Measurements from ENCODE around the gene NLRP12. TPM values are rescaled to one million over a fixed set of nuclear protein-coding genes. Genes with fewer than 3 reads are reported as not detected.

The NLRP12 gene
- total and polyA plus RNA-seq, 2 of the 4 experiments (the other 2 are of a cell fraction): not detected

DNA sequence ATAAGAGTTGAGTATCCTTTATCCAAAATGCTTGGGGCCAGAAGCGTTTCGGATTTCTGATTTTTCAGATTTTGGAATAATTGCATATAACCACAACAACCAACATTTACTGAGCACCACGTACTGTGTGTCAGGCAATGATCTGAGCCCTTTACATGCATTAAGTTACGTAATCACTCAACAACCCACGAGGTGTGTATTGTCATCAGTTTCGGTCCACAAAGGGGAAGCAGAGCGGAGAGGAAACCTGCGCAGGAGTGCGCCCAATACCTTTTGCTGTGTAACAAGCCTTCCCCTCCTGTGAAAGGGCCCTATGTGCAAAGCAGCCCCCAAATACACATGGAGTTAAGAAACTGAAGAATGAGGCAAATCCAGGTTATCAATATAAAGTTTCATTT, 20.7 kb upstream of the NLRP12 start:
- BruUV-seq (replicated peaks): no TSS peak
- POLR2A ChIA-PET (ENCODE audit: unreplicated experiment): no interaction called here
- no peak overlapping the region for H3K4me3 ChIP-seq (ENCODE audit: insufficient read depth, low read depth, low read length)
- H3K14ac ChIP-seq (replicated peaks; ENCODE audit: low read depth, low read length): no peak overlapping the region
- no peaks in the 10 kb centered on the region for H3K9me1 ChIP-seq (ENCODE audit: insufficient read depth, low read length)
- no peak overlapping the region for H3K9ac ChIP-seq (ENCODE audit: low read depth, low read length)
- peaks cover 3% of the 10 kb centered on the region; the same call in 1 of the 2 replicates for H3K4me1 ChIP-seq (ENCODE audit: control insufficient read depth, insufficient read depth, low read length)
- CTCF ChIA-PET: no interaction called here
- H2BK5ac ChIP-seq (ENCODE audit: low read depth, low read length, poor library complexity, severe bottlenecking): no peak overlapping the region
- H2BK15ac ChIP-seq (ENCODE audit: low read depth, low read length): no peak overlapping the region
- H2AK5ac ChIP-seq (ENCODE audit: low read depth, low read length): no peak overlapping the region
- H3K79me1 ChIP-seq (ENCODE audit: low read depth in 1 of 2, low read length in 2 of 2): no peaks in the 10 kb centered on the region
- H4K5ac ChIP-seq (ENCODE audit: low read depth, low read length): no peak overlapping the region
- H2AK9ac ChIP-seq (replicated peaks; ENCODE audit: low read depth, low read length, poor library complexity): no peak overlapping the region
- no peak for ATAC-seq (ENCODE audit: low read depth)
- H3K27ac ChIP-seq (ENCODE audit: insufficient read depth, low read length): no peak overlapping the region
- no peak overlapping the region for H3K4ac ChIP-seq (ENCODE audit: low read depth, low read length)
- H2AFZ ChIP-seq (replicated peaks; ENCODE audit: low read length, poor library complexity): no peak overlapping the region
- dilution Hi-C loops (cut with HindIII; ENCODE audit: low sequenced_read_pairs, unreplicated experiment) (no loop called here), intact Hi-C loops (cut with micrococcal nuclease) (no loop called here), in situ Hi-C loops (cut with MboI; ENCODE audit: low sequenced_read_pairs) (no loop called here)
- WGBS, 2 experiments (ENCODE audit: extremely low coverage in 2 of 2, insufficient read length in 1 of 2): no CpG with 5 or more reads among the region's 9 CpGs
- H2BK20ac ChIP-seq (ENCODE audit: low read depth, low read length): no peak overlapping the region
- H3K36me3 ChIP-seq (ENCODE audit: control insufficient read depth, insufficient read depth, low read length): no peaks in the 10 kb centered on the region
- H4K91ac ChIP-seq (ENCODE audit: insufficient read depth, low read depth, low read length): no peak overlapping the region
- H3K18ac ChIP-seq (ENCODE audit: low read depth, low read length): no peak overlapping the region
- DNase-seq: no peak
- no peak overlapping the region for H3K4me2 ChIP-seq (ENCODE audit: low read depth, low read length)
- TF ChIP-seq RCOR1 (IDR thresholded peaks at IDR 0.05; ENCODE audit: insufficient replicate concordance, low read length) (no peak), NFE2L2 (IDR thresholded peaks at IDR 0.05; ENCODE audit: low read depth, low read length) (no peak), MAFK (IDR thresholded peaks at IDR 0.05; ENCODE audit: low read depth, low read length) (no peak), CHD1 (IDR thresholded peaks at IDR 0.05; ENCODE audit: low read depth, low read length) (no peak), CEBPB (IDR thresholded peaks at IDR 0.05; ENCODE audit: low read depth, low read length) (peak; percentile 63)
- TF ChIP-seq, protein P1, sequence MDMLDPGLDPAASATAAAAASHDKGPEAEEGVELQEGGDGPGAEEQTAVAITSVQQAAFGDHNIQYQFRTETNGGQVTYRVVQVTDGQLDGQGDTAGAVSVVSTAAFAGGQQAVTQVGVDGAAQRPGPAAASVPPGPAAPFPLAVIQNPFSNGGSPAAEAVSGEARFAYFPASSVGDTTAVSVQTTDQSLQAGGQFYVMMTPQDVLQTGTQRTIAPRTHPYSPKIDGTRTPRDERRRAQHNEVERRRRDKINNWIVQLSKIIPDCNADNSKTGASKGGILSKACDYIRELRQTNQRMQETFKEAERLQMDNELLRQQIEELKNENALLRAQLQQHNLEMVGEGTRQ (IDR thresholded peaks at IDR 0.05; ENCODE audit: low read depth, low read length): no peak
- TF ChIP-seq, protein P2, sequence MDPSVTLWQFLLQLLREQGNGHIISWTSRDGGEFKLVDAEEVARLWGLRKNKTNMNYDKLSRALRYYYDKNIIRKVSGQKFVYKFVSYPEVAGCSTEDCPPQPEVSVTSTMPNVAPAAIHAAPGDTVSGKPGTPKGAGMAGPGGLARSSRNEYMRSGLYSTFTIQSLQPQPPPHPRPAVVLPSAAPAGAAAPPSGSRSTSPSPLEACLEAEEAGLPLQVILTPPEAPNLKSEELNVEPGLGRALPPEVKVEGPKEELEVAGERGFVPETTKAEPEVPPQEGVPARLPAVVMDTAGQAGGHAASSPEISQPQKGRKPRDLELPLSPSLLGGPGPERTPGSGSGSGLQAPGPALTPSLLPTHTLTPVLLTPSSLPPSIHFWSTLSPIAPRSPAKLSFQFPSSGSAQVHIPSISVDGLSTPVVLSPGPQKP (IDR thresholded peaks at IDR 0.05; ENCODE audit: borderline replicate concordance, low read depth, low read length): no peak
- H3K27me3 ChIP-seq (ENCODE audit: control insufficient read depth, insufficient read depth, low read length): no peaks in the 10 kb centered on the region
- no peaks in the 10 kb centered on the region for H4K20me1 ChIP-seq (ENCODE audit: insufficient read depth, low read length)
- no peak overlapping the region for H3K23ac ChIP-seq (ENCODE audit: low read depth, low read length)
- H3K56ac ChIP-seq (ENCODE audit: extremely low read depth, insufficient read depth, low read length): no peak overlapping the region
- H2BK120ac ChIP-seq (ENCODE audit: low read depth, low read length): no peak overlapping the region
- no peaks in the 10 kb centered on the region for H3K9me3 ChIP-seq (ENCODE audit: control insufficient read depth, insufficient read depth, low read length)
- H4K8ac ChIP-seq (ENCODE audit: low read depth in 2 of 2, low read length in 2 of 2): no peak overlapping the region

All from IMR-90 (cell line).